ENCODE results near the gene SDK1.

Gene SDK1

DNA sequence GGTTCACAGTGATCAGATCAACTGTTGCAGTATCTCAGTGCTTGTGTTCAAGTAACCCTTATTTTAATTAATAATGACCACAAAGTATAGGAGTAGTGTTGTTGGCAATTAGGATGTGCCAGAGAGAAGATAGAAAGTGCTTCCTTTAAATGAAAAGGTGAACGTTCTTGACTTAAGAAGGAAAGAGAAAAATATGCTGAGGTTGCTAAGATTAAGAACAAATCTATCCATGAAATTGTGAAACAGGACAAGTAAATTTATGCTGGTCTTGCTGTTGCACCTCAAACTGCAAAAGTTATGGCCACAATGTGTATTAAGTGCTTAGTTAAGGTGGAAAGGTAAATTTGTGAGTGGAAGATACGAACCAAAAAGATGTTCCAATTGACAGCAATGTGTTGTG lies 139.5 kb downstream of the SDK1 start:
- no peak overlapping the region for H3K4me3 ChIP-seq (ENCODE audit: low read depth in 1 of 5, low read length in 5 of 5)
- H3K9ac ChIP-seq (ENCODE audit: low read length in 5 of 5), result no peak overlapping the region
- H3K36me3 ChIP-seq (ENCODE audit: control insufficient read depth in 5 of 5, insufficient read depth in 5 of 5, low read length in 5 of 5), result no peaks in the 10 kb centered on the region
- H3K4me1 ChIP-seq (ENCODE audit: control insufficient read depth in 5 of 5, insufficient read depth in 5 of 5, low read length in 5 of 5), result peaks cover 0 to 8% (median 6%) of the 10 kb centered on the region in 5 donors
- no peaks in the 10 kb centered on the region for H3K27me3 ChIP-seq (ENCODE audit: control insufficient read depth in 5 of 5, insufficient read depth in 4 of 5, low read length in 5 of 5)
- peaks cover 0 to 4% (median under 1%) of the 10 kb centered on the region in 5 donors for H3K9me3 ChIP-seq (ENCODE audit: control insufficient read depth in 5 of 5, low read length in 5 of 5)
- H3K27ac ChIP-seq (ENCODE audit: low read depth, low read length), result no peak overlapping the region

- H3K4me1 ChIP-seq (ENCODE audit: control insufficient read depth in 5 of 5, insufficient read depth in 5 of 5, low read length in 5 of 5), result peaks cover 0 to 8% (median 6%) of the 10 kb centered on the region in 5 donors
- peaks cover 0 to 15% (median 8%) of the 10 kb centered on the region in 5 donors for H3K9me3 ChIP-seq (ENCODE audit: control insufficient read depth in 5 of 5, low read length in 5 of 5)
- no peak overlapping the region for H3K27ac ChIP-seq (ENCODE audit: low read depth, low read length)
- no peak overlapping the region for H3K9ac ChIP-seq (ENCODE audit: low read length in 5 of 5)
- no peaks in the 10 kb centered on the region for H3K36me3 ChIP-seq (ENCODE audit: control insufficient read depth in 5 of 5, insufficient read depth in 5 of 5, low read length in 5 of 5)
- H3K27me3 ChIP-seq (ENCODE audit: control insufficient read depth in 5 of 5, insufficient read depth in 4 of 5, low read length in 5 of 5), result no peaks in the 10 kb centered on the region
- no peak overlapping the region for H3K4me3 ChIP-seq (ENCODE audit: low read depth in 1 of 5, low read length in 5 of 5)
These were observed 142.7 kb downstream of the SDK1 start for GRCh38 chr7:3443716-3444115.

- Histone ChIP-seq H3K27me3 (ENCODE audit: control insufficient read depth in 5 of 5, insufficient read depth in 4 of 5, low read length in 5 of 5) (no peaks in the 10 kb centered on the region), H3K27ac (ENCODE audit: low read depth, low read length) (no peak overlapping the region), H3K9me3 (ENCODE audit: control insufficient read depth in 5 of 5, low read length in 5 of 5) (peaks cover 0 to 15% (median 8%) of the 10 kb centered on the region in 5 donors), H3K4me1 (ENCODE audit: control insufficient read depth in 5 of 5, insufficient read depth in 5 of 5, low read length in 5 of 5) (no peaks in the 10 kb centered on the region), H3K36me3 (ENCODE audit: control insufficient read depth in 5 of 5, insufficient read depth in 5 of 5, low read length in 5 of 5) (no peaks in the 10 kb centered on the region), H3K9ac (ENCODE audit: low read length in 5 of 5) (no peak overlapping the region), H3K4me3 (ENCODE audit: low read depth in 1 of 5, low read length in 5 of 5) (no peak overlapping the region)
These were observed 145.7 kb downstream of the SDK1 start for GRCh38 chr7:3446786-3447185.

DNA sequence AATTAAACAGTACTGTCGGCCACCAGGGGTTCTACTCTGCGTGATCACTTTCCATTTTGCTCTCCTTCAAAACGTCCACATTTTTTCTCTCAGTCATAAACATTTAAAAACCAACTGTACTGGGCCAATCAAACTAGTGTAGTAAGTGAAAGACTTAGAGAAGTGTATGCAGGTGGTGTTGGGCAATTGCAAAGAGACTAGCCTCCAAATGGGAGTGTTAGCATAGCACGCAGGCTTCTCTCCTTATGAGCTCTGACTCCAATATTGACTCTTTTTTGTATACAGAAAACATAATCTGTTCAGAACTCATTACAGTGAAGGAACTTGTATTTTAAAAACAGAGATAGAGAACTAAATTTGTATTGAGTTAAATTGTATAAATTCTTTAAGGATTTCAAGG lies 150.6 kb downstream of the SDK1 start:
- H3K27ac ChIP-seq (ENCODE audit: low read depth, low read length), result no peak overlapping the region
- H3K4me3 ChIP-seq (ENCODE audit: low read depth in 1 of 5, low read length in 5 of 5), result no peak overlapping the region
- no peaks in the 10 kb centered on the region for H3K4me1 ChIP-seq (ENCODE audit: control insufficient read depth in 5 of 5, insufficient read depth in 5 of 5, low read length in 5 of 5)
- H3K9ac ChIP-seq (ENCODE audit: low read length in 5 of 5), result no peak overlapping the region
- peaks cover 0 to 4% (median 1%) of the 10 kb centered on the region in 5 donors for H3K9me3 ChIP-seq (ENCODE audit: control insufficient read depth in 5 of 5, low read length in 5 of 5)
- H3K27me3 ChIP-seq (ENCODE audit: control insufficient read depth in 5 of 5, insufficient read depth in 4 of 5, low read length in 5 of 5), result no peaks in the 10 kb centered on the region
- no peaks in the 10 kb centered on the region for H3K36me3 ChIP-seq (ENCODE audit: control insufficient read depth in 5 of 5, insufficient read depth in 5 of 5, low read length in 5 of 5)

DNA sequence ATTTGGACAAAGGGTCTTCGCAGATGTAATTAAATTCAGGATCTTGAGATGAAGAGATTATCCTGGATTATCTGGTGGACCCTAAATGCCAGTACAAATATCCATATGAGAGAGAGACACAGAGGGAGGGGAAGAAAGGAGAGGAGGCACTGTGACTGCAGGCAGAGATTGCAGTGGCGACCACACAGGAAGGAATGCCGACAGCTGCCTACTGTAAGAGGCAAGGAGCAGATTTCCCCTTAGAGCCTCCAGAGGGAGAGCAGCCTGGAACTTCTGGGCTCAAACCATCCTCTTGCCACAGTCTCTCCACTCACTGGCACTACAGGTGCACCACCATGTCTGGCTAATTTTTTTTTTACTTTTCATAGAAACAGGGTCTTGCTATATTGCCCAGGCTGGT lies 152.3 kb downstream of the SDK1 start:
- Histone ChIP-seq H3K9me3 (ENCODE audit: control insufficient read depth in 5 of 5, low read length in 5 of 5) (peaks cover 0 to 4% (median 0%) of the 10 kb centered on the region in 5 donors), H3K27ac (ENCODE audit: low read depth, low read length) (no peak overlapping the region), H3K9ac (ENCODE audit: low read length in 5 of 5) (no peak overlapping the region), H3K36me3 (ENCODE audit: control insufficient read depth in 5 of 5, insufficient read depth in 5 of 5, low read length in 5 of 5) (no peaks in the 10 kb centered on the region), H3K4me3 (ENCODE audit: low read depth in 1 of 5, low read length in 5 of 5) (no peak overlapping the region), H3K27me3 (ENCODE audit: control insufficient read depth in 5 of 5, insufficient read depth in 4 of 5, low read length in 5 of 5) (no peaks in the 10 kb centered on the region), H3K4me1 (ENCODE audit: control insufficient read depth in 5 of 5, insufficient read depth in 5 of 5, low read length in 5 of 5) (no peaks in the 10 kb centered on the region)

- Histone ChIP-seq H3K36me3 (ENCODE audit: control insufficient read depth in 5 of 5, insufficient read depth in 5 of 5, low read length in 5 of 5) (no peaks in the 10 kb centered on the region), H3K27me3 (ENCODE audit: control insufficient read depth in 5 of 5, insufficient read depth in 4 of 5, low read length in 5 of 5) (no peaks in the 10 kb centered on the region), H3K27ac (ENCODE audit: low read depth, low read length) (no peak overlapping the region), H3K4me3 (ENCODE audit: low read depth in 1 of 5, low read length in 5 of 5) (no peak overlapping the region), H3K9me3 (ENCODE audit: control insufficient read depth in 5 of 5, low read length in 5 of 5) (peaks cover 0 to 4% (median 0%) of the 10 kb centered on the region in 5 donors), H3K4me1 (ENCODE audit: control insufficient read depth in 5 of 5, insufficient read depth in 5 of 5, low read length in 5 of 5) (no peaks in the 10 kb centered on the region), H3K9ac (ENCODE audit: low read length in 5 of 5) (no peak overlapping the region)
These were observed 154.9 kb downstream of the SDK1 start for GRCh38 chr7:3455806-3456595.

- Histone ChIP-seq H3K4me1 (ENCODE audit: control insufficient read depth in 5 of 5, insufficient read depth in 5 of 5, low read length in 5 of 5) (no peaks in the 10 kb centered on the region), H3K27ac (ENCODE audit: low read depth, low read length) (no peak overlapping the region), H3K9ac (ENCODE audit: low read length in 5 of 5) (no peak overlapping the region), H3K9me3 (ENCODE audit: control insufficient read depth in 5 of 5, low read length in 5 of 5) (peaks cover 0 to 4% (median 0%) of the 10 kb centered on the region in 5 donors), H3K36me3 (ENCODE audit: control insufficient read depth in 5 of 5, insufficient read depth in 5 of 5, low read length in 5 of 5) (no peaks in the 10 kb centered on the region), H3K27me3 (ENCODE audit: control insufficient read depth in 5 of 5, insufficient read depth in 4 of 5, low read length in 5 of 5) (no peaks in the 10 kb centered on the region), H3K4me3 (ENCODE audit: low read depth in 1 of 5, low read length in 5 of 5) (no peak overlapping the region)
These were observed 158.1 kb downstream of the SDK1 start for GRCh38 chr7:3459111-3459510.

DNA sequence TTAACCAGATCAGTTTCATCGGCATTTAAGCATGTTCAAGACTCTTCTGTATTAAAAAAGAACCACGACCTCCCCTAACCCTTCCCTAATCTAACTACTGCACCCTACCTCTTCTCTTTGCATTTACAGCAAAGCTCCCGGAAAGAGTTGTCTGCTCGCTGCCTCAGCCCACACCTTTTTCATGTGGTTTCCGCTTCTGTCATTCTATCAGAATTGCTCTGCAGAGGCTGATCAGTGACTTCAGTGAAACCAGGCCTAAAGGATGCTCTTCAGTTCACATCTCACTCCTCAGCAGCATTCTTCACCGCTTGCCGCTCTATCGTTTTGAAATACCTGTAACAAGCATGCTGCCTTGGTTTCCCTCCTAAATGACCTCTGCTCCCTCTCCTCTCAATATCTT lies 160.9 kb downstream of the SDK1 start:
- Histone ChIP-seq H3K4me3 (ENCODE audit: low read depth in 1 of 5, low read length in 5 of 5) (no peak overlapping the region), H3K9ac (ENCODE audit: low read length in 5 of 5) (no peak overlapping the region), H3K4me1 (ENCODE audit: control insufficient read depth in 5 of 5, insufficient read depth in 5 of 5, low read length in 5 of 5) (peaks cover 0 to 2% (median 0%) of the 10 kb centered on the region in 5 donors), H3K27me3 (ENCODE audit: control insufficient read depth in 5 of 5, insufficient read depth in 4 of 5, low read length in 5 of 5) (no peaks in the 10 kb centered on the region), H3K36me3 (ENCODE audit: control insufficient read depth in 5 of 5, insufficient read depth in 5 of 5, low read length in 5 of 5) (no peaks in the 10 kb centered on the region), H3K27ac (ENCODE audit: low read depth, low read length) (no peak overlapping the region), H3K9me3 (ENCODE audit: control insufficient read depth in 5 of 5, low read length in 5 of 5) (peaks cover 0 to under 1% (median 0%) of the 10 kb centered on the region in 5 donors)

DNA sequence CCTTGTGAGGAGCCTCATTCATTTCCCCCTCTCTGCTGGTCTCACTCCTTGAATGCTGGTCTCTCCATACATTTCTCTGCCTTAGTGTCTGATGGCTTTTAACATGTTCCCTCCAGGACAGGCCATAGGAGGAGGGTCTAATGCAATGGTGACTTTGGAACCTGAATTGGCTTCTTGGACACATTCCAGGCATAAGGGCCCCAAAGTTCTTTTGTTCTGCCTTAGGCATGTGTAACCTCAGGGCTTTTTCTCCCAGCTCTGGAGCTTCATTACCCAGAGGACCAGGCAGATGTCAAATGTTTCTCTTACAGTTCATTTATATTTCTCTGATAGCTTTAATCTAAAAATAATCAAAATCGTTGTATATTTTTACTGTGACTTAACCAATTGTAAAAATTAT lies 162.6 kb downstream of the SDK1 start:
- no peaks in the 10 kb centered on the region for H3K27me3 ChIP-seq (ENCODE audit: control insufficient read depth in 5 of 5, insufficient read depth in 4 of 5, low read length in 5 of 5)
- no peaks in the 10 kb centered on the region for H3K36me3 ChIP-seq (ENCODE audit: control insufficient read depth in 5 of 5, insufficient read depth in 5 of 5, low read length in 5 of 5)
- H3K9ac ChIP-seq (ENCODE audit: low read length in 5 of 5), result no peak overlapping the region
- H3K4me1 ChIP-seq (ENCODE audit: control insufficient read depth in 5 of 5, insufficient read depth in 5 of 5, low read length in 5 of 5), result peaks cover 0 to 2% (median 0%) of the 10 kb centered on the region in 5 donors
- no peak overlapping the region for H3K4me3 ChIP-seq (ENCODE audit: low read depth in 1 of 5, low read length in 5 of 5)
- H3K9me3 ChIP-seq (ENCODE audit: control insufficient read depth in 5 of 5, low read length in 5 of 5), result no peaks in the 10 kb centered on the region
- no peak overlapping the region for H3K27ac ChIP-seq (ENCODE audit: low read depth, low read length)

- no peaks in the 10 kb centered on the region for H3K27me3 ChIP-seq (ENCODE audit: control insufficient read depth in 5 of 5, insufficient read depth in 4 of 5, low read length in 5 of 5)
- no peak overlapping the region for H3K4me3 ChIP-seq (ENCODE audit: low read depth in 1 of 5, low read length in 5 of 5)
These were observed 164.0 kb downstream of the SDK1 start for GRCh38 chr7:3464900-3465622.

More at GRCh38 chr7:3464900-3465622, 164.0 kb downstream of the SDK1 start:
- peaks cover 0 to 2% (median 0%) of the 10 kb centered on the region in 5 donors for H3K4me1 ChIP-seq (ENCODE audit: control insufficient read depth in 5 of 5, insufficient read depth in 5 of 5, low read length in 5 of 5)
- H3K36me3 ChIP-seq (ENCODE audit: control insufficient read depth in 5 of 5, insufficient read depth in 5 of 5, low read length in 5 of 5), result no peaks in the 10 kb centered on the region
- H3K27ac ChIP-seq (ENCODE audit: low read depth, low read length), result no peak overlapping the region
- no peaks in the 10 kb centered on the region for H3K9me3 ChIP-seq (ENCODE audit: control insufficient read depth in 5 of 5, low read length in 5 of 5)
- no peak overlapping the region for H3K9ac ChIP-seq (ENCODE audit: low read length in 5 of 5)

Data from subcutaneous abdominal adipose tissue (tissue), 5 donors.